Measurements from ENCODE around the gene OTULINL.

Gene OTULINL

DNA sequence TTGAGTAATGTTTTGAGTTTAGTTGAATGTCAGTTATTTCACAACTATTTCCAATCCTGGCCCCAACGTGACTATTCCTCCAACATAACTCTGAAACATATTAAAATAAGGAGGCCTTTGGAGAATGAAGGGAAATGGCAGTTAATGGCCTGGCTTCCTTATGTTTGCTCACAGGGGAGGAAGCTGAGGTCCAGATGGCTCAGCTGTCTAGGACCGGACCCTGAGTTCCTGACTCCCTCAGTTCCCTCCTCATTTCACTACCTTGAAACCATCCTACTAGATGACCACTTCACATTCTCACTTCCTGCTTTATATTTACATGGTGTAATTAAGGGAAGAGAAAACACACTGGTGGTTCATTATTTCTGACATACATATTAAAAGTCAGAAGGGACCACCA is 6.6 kb downstream of the OTULINL start:
- no peak for DNase-seq (ENCODE audit: low read depth, low spot score)
- TF ChIP-seq, protein P1, sequence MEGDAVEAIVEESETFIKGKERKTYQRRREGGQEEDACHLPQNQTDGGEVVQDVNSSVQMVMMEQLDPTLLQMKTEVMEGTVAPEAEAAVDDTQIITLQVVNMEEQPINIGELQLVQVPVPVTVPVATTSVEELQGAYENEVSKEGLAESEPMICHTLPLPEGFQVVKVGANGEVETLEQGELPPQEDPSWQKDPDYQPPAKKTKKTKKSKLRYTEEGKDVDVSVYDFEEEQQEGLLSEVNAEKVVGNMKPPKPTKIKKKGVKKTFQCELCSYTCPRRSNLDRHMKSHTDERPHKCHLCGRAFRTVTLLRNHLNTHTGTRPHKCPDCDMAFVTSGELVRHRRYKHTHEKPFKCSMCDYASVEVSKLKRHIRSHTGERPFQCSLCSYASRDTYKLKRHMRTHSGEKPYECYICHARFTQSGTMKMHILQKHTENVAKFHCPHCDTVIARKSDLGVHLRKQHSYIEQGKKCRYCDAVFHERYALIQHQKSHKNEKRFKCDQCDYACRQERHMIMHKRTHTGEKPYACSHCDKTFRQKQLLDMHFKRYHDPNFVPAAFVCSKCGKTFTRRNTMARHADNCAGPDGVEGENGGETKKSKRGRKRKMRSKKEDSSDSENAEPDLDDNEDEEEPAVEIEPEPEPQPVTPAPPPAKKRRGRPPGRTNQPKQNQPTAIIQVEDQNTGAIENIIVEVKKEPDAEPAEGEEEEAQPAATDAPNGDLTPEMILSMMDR (IDR thresholded peaks at IDR 0.05; ENCODE audit: insufficient read depth, low read length, missing control alignments): no peak
- no peak overlapping the region for H3K4me3 ChIP-seq (ENCODE audit: low read depth, low read length)
- CTCF ChIA-PET: no interaction called here
- POLR2A ChIA-PET: no interaction called here

DNA sequence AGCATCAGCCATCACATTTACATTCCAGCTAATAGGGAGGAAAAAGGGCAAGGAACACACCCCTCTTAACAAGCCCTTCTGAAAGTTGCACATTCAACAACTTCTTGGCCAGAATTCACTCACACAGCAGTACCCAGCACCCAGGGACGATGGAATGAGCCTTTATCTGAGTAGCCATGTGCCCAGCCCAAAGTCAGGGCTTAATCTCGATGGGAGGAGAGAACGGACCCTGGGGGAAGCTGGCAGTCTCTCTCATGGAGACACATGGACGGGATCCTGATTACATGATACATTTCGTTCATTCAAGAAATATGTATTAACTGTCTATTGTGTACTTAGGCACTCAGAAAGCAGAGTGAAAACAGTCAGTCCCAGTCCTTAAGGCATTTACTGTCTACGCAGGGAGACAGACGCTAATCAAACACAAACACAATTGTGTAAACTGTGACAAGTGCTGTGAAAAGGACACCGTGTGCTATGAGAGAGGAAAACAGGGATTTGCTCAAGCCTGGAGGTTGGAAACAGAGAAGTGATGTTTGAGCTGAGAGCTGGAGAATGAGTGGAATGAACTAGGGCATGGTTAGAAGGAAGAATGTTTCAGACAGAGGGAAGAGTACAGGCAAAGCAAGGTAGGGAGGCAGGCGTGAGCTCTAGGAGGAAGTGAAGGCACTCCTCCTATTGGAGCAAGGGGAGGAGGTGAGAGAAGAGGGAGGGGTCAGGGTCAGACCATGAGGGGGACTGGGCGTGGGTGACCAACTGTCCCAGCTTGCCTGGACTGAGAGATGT is 7.4 kb downstream of the OTULINL start:
- ChIA-PET CTCF (interaction anchor here (1.4 kb wide), 1 partner anchor 59 kb away, joined by 4 read pairs; no protein-coding TSS in a partner anchor), POLR2A (no interaction called here)
- no peak overlapping the region for H3K4me3 ChIP-seq (ENCODE audit: low read depth, low read length)
- TF ChIP-seq, protein P1 (IDR thresholded peaks at IDR 0.05; ENCODE audit: insufficient read depth, low read length, missing control alignments): no peak
- DNase-seq (ENCODE audit: low read depth, low spot score): no peak

DNA sequence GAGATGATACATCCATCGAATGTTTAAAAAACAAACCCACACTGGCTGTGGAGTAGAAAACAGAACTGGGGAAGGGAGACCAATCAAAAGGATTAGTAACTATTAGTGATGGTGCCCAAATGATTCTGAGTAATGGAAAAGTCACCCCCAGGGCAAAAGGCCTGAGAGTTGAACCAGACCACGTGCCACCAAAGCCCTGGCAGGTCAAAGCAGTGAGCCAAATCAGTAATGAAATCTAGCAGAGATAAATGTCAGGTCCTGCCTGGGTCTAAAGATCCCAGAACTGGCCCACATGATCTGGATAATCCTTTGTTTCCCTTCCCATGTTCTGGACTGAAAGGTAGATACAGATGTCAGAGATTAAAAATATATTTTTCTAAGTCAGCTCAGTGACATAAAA is 9.4 kb downstream of the OTULINL start:
- no peak overlapping the region for H3K4me3 ChIP-seq (ENCODE audit: low read depth, low read length)
- TF ChIP-seq, protein P1 (IDR thresholded peaks at IDR 0.05; ENCODE audit: insufficient read depth, low read length, missing control alignments): no peak
- CTCF ChIA-PET: no interaction called here
- POLR2A ChIA-PET: interaction anchor here (0.6 kb wide), 1 partner anchor 49 kb away, joined by 3 read pairs; no protein-coding TSS in a partner anchor
- DNase-seq (ENCODE audit: low read depth, low spot score): no peak

DNA sequence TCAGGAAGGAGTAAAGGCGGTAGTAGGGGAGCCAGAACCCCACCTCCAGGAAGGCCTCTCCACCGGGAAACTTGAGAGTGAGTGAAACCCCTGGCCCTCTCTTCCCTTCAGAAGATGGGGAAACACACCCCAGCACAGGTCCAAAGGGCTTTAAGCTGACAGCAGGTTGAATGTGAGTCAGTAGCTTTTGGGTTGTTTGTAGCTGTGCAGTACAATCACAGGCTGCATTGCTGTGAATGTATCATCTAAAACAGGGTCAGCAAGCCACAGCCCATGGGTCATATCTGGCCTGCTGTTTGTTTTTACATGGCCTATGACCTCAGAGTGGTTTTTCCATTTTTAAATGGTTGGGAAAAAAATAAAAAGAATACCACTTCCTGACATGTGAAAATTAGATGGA is 10.0 kb downstream of the OTULINL start:
- TF ChIP-seq, protein P1 (IDR thresholded peaks at IDR 0.05; ENCODE audit: insufficient read depth, low read length, missing control alignments): no peak
- ChIA-PET CTCF (interaction anchor here (1.1 to 1.9 kb wide), 2 partner anchors 37 to 57 kb away, joined by 3 to 4 read pairs; no protein-coding TSS in a partner anchor), POLR2A (no interaction called here)

DNA sequence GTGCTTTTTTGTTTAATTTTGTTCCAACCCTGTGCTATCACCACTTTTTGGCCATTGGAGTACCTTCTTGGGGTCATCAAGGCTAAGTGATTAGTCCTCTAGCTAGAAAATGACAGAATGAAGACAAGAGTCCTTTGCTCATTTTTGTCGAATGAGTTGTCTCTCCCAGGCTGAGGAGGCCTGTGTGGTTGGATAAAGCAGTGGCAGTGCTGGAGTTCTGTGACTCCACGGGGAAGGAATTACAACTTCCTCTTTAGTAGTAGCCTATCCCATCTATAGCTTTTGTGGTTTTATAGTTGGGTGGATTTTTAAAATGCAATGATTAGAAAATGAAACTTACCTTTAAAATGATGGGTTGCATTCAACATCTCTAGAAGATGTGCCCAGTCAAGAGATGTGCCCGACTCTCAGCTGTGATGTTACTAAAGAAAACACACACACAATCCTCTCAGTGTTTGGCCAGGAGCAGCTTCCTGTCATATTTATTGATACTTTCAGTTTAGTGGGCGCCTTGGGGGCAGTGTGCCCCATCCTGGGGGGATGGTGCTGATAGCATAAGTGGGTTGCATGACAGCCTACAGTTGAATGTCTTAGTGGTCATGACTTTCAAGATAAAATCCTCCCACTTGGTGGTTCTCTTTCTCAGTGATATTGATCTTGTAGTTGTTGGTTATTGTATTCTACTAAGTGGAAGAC is 11.9 kb downstream of the OTULINL start:
- TF ChIP-seq, protein P1 (IDR thresholded peaks at IDR 0.05; ENCODE audit: insufficient read depth, low read length, missing control alignments): no peak
- POLR2A ChIA-PET: no interaction called here
- CTCF ChIA-PET: interaction anchor here (0.9 to 1.9 kb wide), 2 partner anchors 10 to 55 kb away, joined by 3 to 4 read pairs; no protein-coding TSS in a partner anchor
- H3K4me3 ChIP-seq (ENCODE audit: low read depth, low read length): no peak overlapping the region
- no peak for DNase-seq (ENCODE audit: low read depth, low spot score)

More for the DNA sequence above, 10.0 kb downstream of the OTULINL start:
- no peak overlapping the region for H3K4me3 ChIP-seq (ENCODE audit: low read depth, low read length)
- DNase-seq (ENCODE audit: low read depth, low spot score): no peak

DNA sequence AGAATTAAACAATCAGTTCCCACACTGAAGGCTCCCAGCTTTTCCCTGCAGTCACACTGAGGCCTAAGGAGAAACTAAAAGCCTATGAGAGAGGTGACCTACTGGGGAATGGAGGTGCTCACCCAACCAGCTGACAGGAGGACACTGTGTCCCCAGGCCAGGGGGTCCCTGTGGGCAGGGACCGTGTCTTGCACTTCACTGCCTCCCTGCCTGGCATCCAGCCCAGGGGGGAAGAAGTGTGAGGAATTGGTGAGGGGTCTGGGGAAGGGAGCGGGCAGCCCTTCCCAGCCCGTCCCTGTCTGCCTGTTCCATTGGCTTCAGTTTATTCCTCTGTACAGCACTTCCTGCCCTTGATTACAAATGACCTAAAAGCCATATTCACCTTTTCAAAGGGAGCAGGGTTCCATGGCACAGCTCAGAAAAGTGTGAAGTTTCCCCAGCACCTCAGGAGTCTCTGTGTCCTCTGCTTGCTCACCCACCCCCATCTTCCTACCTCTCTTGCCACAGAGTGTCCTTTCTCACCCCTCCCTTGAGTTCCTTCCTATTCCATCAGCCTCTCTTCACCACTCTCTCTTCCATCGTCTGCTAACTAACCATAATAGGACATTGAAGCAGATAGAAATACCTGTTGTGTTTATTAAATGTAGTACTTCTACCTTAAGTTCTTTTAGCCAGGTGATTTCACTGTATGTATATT is 12.9 kb downstream of the OTULINL start:
- ChIA-PET CTCF (no interaction called here), POLR2A (no interaction called here)
- DNase-seq (ENCODE audit: low read depth, low spot score): no peak
- TF ChIP-seq, protein P1 (IDR thresholded peaks at IDR 0.05; ENCODE audit: insufficient read depth, low read length, missing control alignments): no peak
- H3K4me3 ChIP-seq (ENCODE audit: low read depth, low read length): no peak overlapping the region
